GM12878 (cell line): ENCODE results near the gene SULT2B1. TPM values are rescaled to one million over a fixed set of nuclear protein-coding genes. Genes with fewer than 3 reads are reported as not detected.

Experiments
- ATAC-seq: fragments of 200-7000 bp; cut with Tn5 transposase; 3 replicates; pipeline ENCODE4 v1.9.1; 2020; ENCODE audit warnings: mild to moderate bottlenecking, moderate library complexity
- BruUV-seq: library from RNA; stranded (reverse); fragments of 400-500 nt; replicated peaks from 2 replicates; lab custom pipeline; 2021; lab: Mats Ljungman, UMichigan
- CTCF ChIA-PET: fragments of 300-600 bp; sonication (Branson Sonifier 250); formaldehyde crosslinking; extraction: SDS; loops from one replicate; lab custom pipeline; 2021; ENCODE audit warnings: inconsistent platforms; lab: Yijun Ruan, JAX
- POLR2A ChIA-PET: fragments of 350-600 bp; formaldehyde crosslinking; extraction: SDS; loops from one replicate; lab custom pipeline; 2021; ENCODE audit warnings: inconsistent platforms; lab: Charles Lee
- RAD21 ChIA-PET: fragments of 300-600 bp; sonication (Branson Sonifier 250); formaldehyde crosslinking; loops from one replicate; lab custom pipeline; 2023; ENCODE audit warnings: antibody characterized with exemption; ENCODE audit not compliant: unreplicated experiment; lab: Charles Lee
- SMC1A ChIA-PET: fragments of 300-600 bp; sonication (Branson Sonifier 250); formaldehyde crosslinking; loops from one replicate; lab custom pipeline; 2023; ENCODE audit not compliant: unreplicated experiment, uncharacterized antibody; lab: Charles Lee
- DNase-seq: peaks from one replicate; pipeline ENCODE4 v3.0.0-alpha.2; 2011; ENCODE audit warnings: low read depth, low spot score
- FAIRE-seq: peaks from 3 replicates; lab custom pipeline; 2011; peaks lifted over from hg19 to GRCh38; lab: Jason Lieb, UNC
- H2AFZ ChIP-seq: 2 replicates; pipeline ENCODE4 v1.6.0; 2011; ENCODE audit warnings: low read depth, low read length, control low read depth; ENCODE audit not compliant: control insufficient read depth
- H3K27ac ChIP-seq: 2 replicates; pipeline ENCODE4 v1.5.1; 2011; ENCODE audit warnings: control low read depth; ENCODE audit not compliant: control insufficient read depth, insufficient read depth
- H3K27me3 ChIP-seq, 2 experiments: replicated peaks in 1 of 2; 2 replicates each; pipeline versions ENCODE4 v1.6.0 to v1.6.1; 2011; ENCODE audit warnings: low read length in 1 of 2; ENCODE audit not compliant: control insufficient read depth in 2 of 2, insufficient read depth in 2 of 2
- H3K36me3 ChIP-seq, 2 experiments: 2 replicates each; pipeline ENCODE4 v1.5.1; 2011; ENCODE audit warnings: low read length in 1 of 2; ENCODE audit not compliant: control insufficient read depth in 2 of 2, insufficient read depth in 2 of 2
- H3K4me1 ChIP-seq: 2 replicates; pipeline ENCODE4 v1.6.1; 2011; ENCODE audit warnings: mild to moderate bottlenecking, low read length, moderate library complexity, mixed read lengths; ENCODE audit not compliant: control insufficient read depth, insufficient read depth
- H3K4me2 ChIP-seq: 2 replicates; pipeline ENCODE4 v1.6.0; 2011; ENCODE audit warnings: control low read depth; ENCODE audit not compliant: control insufficient read depth, insufficient read depth
- H3K4me3 ChIP-seq: fragments of 200-600 bp; sonication (generic); 2 replicates; pipeline ENCODE4 v1.5.1; 2016
- H3K79me2 ChIP-seq: 2 replicates; pipeline ENCODE4 v1.6.0; 2011; ENCODE audit warnings: low read length; ENCODE audit not compliant: control insufficient read depth, insufficient read depth
- H3K9ac ChIP-seq: 2 replicates; pipeline ENCODE4 v1.8.0; 2011; ENCODE audit warnings: low read length, control low read depth, mixed read lengths; ENCODE audit not compliant: control insufficient read depth, insufficient read depth
- H3K9me3 ChIP-seq: replicated peaks from 3 replicates; pipeline ENCODE4 v1.5.1; 2011; ENCODE audit warnings: mild to moderate bottlenecking, low read length; ENCODE audit not compliant: control insufficient read depth, insufficient read depth
- H4K20me1 ChIP-seq: 2 replicates; pipeline ENCODE4 v1.6.0; 2011; ENCODE audit not compliant: control insufficient read depth, insufficient read depth
- BRCA1 ChIP-seq: IDR thresholded peaks from 2 replicates; pipeline ENCODE4 v1.6.1; 2011; ENCODE audit warnings: low read depth, low read length, improper control_type of control experiment
- CBX3 ChIP-seq: fragments of 200-600 bp; sonication (generic); IDR thresholded peaks from 2 replicates; pipeline ENCODE4 v1.6.1; 2016; ENCODE audit warnings: low read depth, borderline replicate concordance
- KDM1A ChIP-seq: fragments of 200-600 bp; sonication (generic); IDR thresholded peaks from 2 replicates; pipeline ENCODE4 v1.6.1; 2016; ENCODE audit warnings: borderline replicate concordance
- NFYA ChIP-seq: IDR thresholded peaks from 2 replicates; pipeline ENCODE4 v1.6.1; 2011; ENCODE audit warnings: low read depth, mild to moderate bottlenecking, low read length, improper control_type of control experiment, borderline replicate concordance
- RAD21 ChIP-seq: IDR thresholded peaks from 2 replicates; pipeline ENCODE4 v1.6.1; 2011; ENCODE audit warnings: mild to moderate bottlenecking, low read depth, low read length, moderate library complexity; ENCODE audit not compliant: insufficient read depth
- YBX1 ChIP-seq: fragments of 450-650 bp; IDR thresholded peaks from 2 replicates; pipeline ENCODE4 v1.6.1; 2016; ENCODE audit warnings: antibody characterized with exemption
- WGBS: methylation state at CpG from one replicate; pipeline ENCODE4 v1.1.6; 2016; ENCODE audit warnings: low lambda C conversion rate; ENCODE audit not compliant: insufficient replicate concordance, insufficient coverage; ENCODE audit errors: missing lambda C conversion rate; 5-methylcytosine and 5-hydroxymethylcytosine counted together
- in situ Hi-C: fragments of 300-500 bp; cut with MboI; formaldehyde crosslinking; loops from 9 replicates; pipeline ENCODE4 v1.14.3; 2018; ENCODE audit warnings: mixed read lengths
- intact Hi-C: fragments of 100-400 bp; cut with micrococcal nuclease; formaldehyde crosslinking; loops from one replicate; pipeline ENCODE4 v1.14.2; 2022; ENCODE audit not compliant: unreplicated experiment
- polyA plus RNA-seq, 11 experiments: library from polyadenylated mRNA; depleted of rRNA in 4 of 11; unstranded in 6 of 11; stranded (reverse) in 5 of 11; fragments of >200 nt; fragmentation: Nextera tagmentation in 4 of 11; fragmentation: Illumina TruSeq in 1 of 11; extraction: Ambion mirVana in 4 of 11; extraction: Trizol in 1 of 11; gene quantifications; 1 replicate in 1 of 11; 2 replicates in 10 of 11; pipeline versions ENCODE4 v1.2.1 to v1.2.3, GENCODE V29; 2011 to 2016; ENCODE audit warnings: inconsistent platforms in 2 of 11, missing spikeins in 2 of 11, low read depth in 1 of 11
- total RNA-seq, 4 experiments: library from RNA; depleted of rRNA in 3 of 4; stranded (reverse); fragments of >200 nt in 3 of 4; fragmentation: Illumina TruSeq in 1 of 4; extraction: Trizol in 1 of 4; gene quantifications; 2 replicates each; pipeline versions ENCODE4 v1.2.1 to v1.2.3, GENCODE V29; 2013 to 2021
- TF ChIP-seq, protein P1 (sequence below): fragments of 450-650 bp; IDR thresholded peaks from 2 replicates; pipeline ENCODE4 v1.6.1; 2016; ENCODE audit warnings: mild to moderate bottlenecking
- TF ChIP-seq, protein P2 (sequence below): IDR thresholded peaks from 2 replicates; pipeline ENCODE4 v1.6.1; 2011; ENCODE audit warnings: borderline replicate concordance, low read depth, mild to moderate bottlenecking, moderate library complexity, mixed read lengths, low read length; ENCODE audit not compliant: insufficient read depth; ENCODE audit errors: extremely low read length
- TF ChIP-seq, protein P3 (sequence below): IDR thresholded peaks from 2 replicates; pipeline ENCODE4 v1.6.1; 2011; ENCODE audit warnings: low read depth, low read length, improper control_type of control experiment, borderline replicate concordance
- TF ChIP-seq, protein P4 (sequence below): fragments of 450-650 bp; IDR thresholded peaks from 2 replicates; pipeline ENCODE4 v1.6.1; 2016; ENCODE audit warnings: mild to moderate bottlenecking, moderate library complexity, borderline replicate concordance

The SULT2B1 gene
- total and polyA plus RNA-seq, 10 of the 15 experiments (the other 5 are each of a cell fraction or from before 2014, with no cell fraction given) = 0.11 to 0.14 TPM; not detected in 8

DNA sequence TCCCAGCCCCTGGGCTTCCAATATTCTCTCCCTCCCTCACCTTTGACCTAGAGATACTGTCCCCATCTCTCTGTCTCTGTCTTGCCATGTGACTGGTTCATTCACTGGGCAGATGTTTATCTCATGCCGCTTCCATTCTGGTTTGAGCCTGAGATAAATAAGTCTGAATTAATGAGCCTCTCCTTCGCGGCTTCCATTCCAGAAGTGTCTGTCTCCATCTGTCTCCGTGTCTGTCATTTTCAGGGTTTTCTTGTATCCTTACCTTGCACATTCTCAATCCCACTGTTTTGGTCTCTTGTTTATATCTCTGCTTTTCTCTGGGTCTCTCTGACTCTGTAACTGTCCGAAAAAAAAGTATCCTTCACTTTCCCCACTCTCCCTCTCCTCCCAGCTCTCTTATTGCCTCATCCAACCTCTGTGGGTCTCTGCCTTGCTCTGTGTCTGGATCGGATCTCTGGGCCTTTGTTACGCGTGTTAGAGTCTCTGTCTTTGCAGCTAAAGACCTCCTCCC, 71.6 kb downstream of the SULT2B1 start:
- TF ChIP-seq, protein P1, sequence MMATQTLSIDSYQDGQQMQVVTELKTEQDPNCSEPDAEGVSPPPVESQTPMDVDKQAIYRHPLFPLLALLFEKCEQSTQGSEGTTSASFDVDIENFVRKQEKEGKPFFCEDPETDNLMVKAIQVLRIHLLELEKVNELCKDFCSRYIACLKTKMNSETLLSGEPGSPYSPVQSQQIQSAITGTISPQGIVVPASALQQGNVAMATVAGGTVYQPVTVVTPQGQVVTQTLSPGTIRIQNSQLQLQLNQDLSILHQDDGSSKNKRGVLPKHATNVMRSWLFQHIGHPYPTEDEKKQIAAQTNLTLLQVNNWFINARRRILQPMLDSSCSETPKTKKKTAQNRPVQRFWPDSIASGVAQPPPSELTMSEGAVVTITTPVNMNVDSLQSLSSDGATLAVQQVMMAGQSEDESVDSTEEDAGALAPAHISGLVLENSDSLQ = no peak
- TF ChIP-seq NFYA (no peak), YBX1 (no peak), BRCA1 (no peak), RAD21 (no peak), KDM1A (no peak), CBX3 (no peak)
- TF ChIP-seq, protein P2, sequence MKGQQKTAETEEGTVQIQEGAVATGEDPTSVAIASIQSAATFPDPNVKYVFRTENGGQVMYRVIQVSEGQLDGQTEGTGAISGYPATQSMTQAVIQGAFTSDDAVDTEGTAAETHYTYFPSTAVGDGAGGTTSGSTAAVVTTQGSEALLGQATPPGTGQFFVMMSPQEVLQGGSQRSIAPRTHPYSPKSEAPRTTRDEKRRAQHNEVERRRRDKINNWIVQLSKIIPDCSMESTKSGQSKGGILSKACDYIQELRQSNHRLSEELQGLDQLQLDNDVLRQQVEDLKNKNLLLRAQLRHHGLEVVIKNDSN = no peak
- TF ChIP-seq, protein P3, sequence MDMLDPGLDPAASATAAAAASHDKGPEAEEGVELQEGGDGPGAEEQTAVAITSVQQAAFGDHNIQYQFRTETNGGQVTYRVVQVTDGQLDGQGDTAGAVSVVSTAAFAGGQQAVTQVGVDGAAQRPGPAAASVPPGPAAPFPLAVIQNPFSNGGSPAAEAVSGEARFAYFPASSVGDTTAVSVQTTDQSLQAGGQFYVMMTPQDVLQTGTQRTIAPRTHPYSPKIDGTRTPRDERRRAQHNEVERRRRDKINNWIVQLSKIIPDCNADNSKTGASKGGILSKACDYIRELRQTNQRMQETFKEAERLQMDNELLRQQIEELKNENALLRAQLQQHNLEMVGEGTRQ = no peak
- TF ChIP-seq, protein P4, sequence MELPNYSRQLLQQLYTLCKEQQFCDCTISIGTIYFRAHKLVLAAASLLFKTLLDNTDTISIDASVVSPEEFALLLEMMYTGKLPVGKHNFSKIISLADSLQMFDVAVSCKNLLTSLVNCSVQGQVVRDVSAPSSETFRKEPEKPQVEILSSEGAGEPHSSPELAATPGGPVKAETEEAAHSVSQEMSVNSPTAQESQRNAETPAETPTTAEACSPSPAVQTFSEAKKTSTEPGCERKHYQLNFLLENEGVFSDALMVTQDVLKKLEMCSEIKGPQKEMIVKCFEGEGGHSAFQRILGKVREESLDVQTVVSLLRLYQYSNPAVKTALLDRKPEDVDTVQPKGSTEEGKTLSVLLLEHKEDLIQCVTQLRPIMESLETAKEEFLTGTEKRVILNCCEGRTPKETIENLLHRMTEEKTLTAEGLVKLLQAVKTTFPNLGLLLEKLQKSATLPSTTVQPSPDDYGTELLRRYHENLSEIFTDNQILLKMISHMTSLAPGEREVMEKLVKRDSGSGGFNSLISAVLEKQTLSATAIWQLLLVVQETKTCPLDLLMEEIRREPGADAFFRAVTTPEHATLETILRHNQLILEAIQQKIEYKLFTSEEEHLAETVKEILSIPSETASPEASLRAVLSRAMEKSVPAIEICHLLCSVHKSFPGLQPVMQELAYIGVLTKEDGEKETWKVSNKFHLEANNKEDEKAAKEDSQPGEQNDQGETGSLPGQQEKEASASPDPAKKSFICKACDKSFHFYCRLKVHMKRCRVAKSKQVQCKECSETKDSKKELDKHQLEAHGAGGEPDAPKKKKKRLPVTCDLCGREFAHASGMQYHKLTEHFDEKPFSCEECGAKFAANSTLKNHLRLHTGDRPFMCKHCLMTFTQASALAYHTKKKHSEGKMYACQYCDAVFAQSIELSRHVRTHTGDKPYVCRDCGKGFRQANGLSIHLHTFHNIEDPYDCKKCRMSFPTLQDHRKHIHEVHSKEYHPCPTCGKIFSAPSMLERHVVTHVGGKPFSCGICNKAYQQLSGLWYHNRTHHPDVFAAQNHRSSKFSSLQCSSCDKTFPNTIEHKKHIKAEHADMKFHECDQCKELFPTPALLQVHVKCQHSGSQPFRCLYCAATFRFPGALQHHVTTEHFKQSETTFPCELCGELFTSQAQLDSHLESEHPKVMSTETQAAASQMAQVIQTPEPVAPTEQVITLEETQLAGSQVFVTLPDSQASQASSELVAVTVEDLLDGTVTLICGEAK = no peak

More for the DNA sequence above, 71.6 kb downstream of the SULT2B1 start:
- ChIA-PET RAD21 (interaction anchor here (0.7 to 1.5 kb wide), 5 partner anchors 10 to 172 kb away, joined by 3 to 10 read pairs (median 3); partner anchors contain the start of gene CA11), POLR2A (interaction anchor here (0.6 to 6.6 kb wide), 6 partner anchors 10 to 1202 kb away, joined by 3 to 62 read pairs (median 4); no protein-coding TSS in a partner anchor), SMC1A (interaction anchor here (0.8 to 3.0 kb wide), 3 partner anchors 10 to 22 kb away, joined by 3 to 22 read pairs (median 3); no protein-coding TSS in a partner anchor), CTCF (interaction anchor here (0.8 to 2.3 kb wide), 3 partner anchors 11 to 39 kb away, joined by 3 to 9 read pairs (median 3); partner anchors contain the start of gene CA11)
- H3K27me3 ChIP-seq = no peaks in the 10 kb centered on the region
- intact Hi-C loops = no loop called here
- FAIRE-seq = no peak
- in situ Hi-C loops = no loop called here
- 0 out of 2 replicates have a peak overlapping the region, but pooled peaks have one; percentile 22 for H3K27ac ChIP-seq
- peaks cover 32% of the 10 kb centered on the region for H3K79me2 ChIP-seq
- peak overlapping the region; percentile 41; the same call in 1 of the 2 replicates for H3K9ac ChIP-seq
- peak overlapping the region; percentile 72 for H3K4me3 ChIP-seq
- peaks cover 2 to 3% of the 10 kb centered on the region in 2 experiments; a peak in 2 of 4 replicates for H3K36me3 ChIP-seq
- H3K9me3 ChIP-seq = no peaks in the 10 kb centered on the region
- no peak for DNase-seq
- no peaks in the 10 kb centered on the region for H4K20me1 ChIP-seq
- H3K4me1 ChIP-seq = peaks cover 19% of the 10 kb centered on the region
- peak overlapping the region; percentile 84 for H3K4me2 ChIP-seq
- ATAC-seq = no peak
- 55% methylated on average over 8 of the region's 8 CpGs for WGBS
- no TSS peak for BruUV-seq
- peak overlapping the region; percentile 73 for H2AFZ ChIP-seq
